Panc1 (cell line): ENCODE measurements around the gene ART5. TPM values are rescaled to one million over a fixed set of nuclear protein-coding genes. Genes with fewer than 3 reads are reported as not detected.

Experiments
- ATAC-seq: fragments of 200-7000 bp; cut with Tn5 transposase; 2 replicates; pipeline ENCODE4 v1.9.1; 2020; ENCODE audit warnings: mild to moderate bottlenecking, moderate library complexity
- BruUV-seq: library from RNA; stranded (reverse); fragments of 400-500 nt; replicated peaks from 2 replicates; lab custom pipeline; 2021; lab: Mats Ljungman, UMichigan
- CTCF ChIA-PET: fragments of 300-600 bp; sonication (Branson Sonifier 250); formaldehyde crosslinking; loops from one replicate; lab custom pipeline; 2022; ENCODE audit warnings: antibody characterized with exemption; lab: Charles Lee
- POLR2A ChIA-PET: fragments of 300-600 bp; sonication (Branson Sonifier 250); formaldehyde crosslinking; loops from one replicate; lab custom pipeline; 2022; ENCODE audit warnings: antibody characterized with exemption; lab: Charles Lee
- DNase-seq: peaks from one replicate; pipeline ENCODE4 v3.0.0-alpha.2; 2010; ENCODE audit warnings: low read depth, low spot score
- H3K27ac ChIP-seq: 2 replicates; pipeline ENCODE4 v1.5.1; 2011; ENCODE audit warnings: mild to moderate bottlenecking, low read length, inconsistent platforms
- H3K27me3 ChIP-seq: fragments of 200-500 bp; sonication (Bioruptor generic); 2 replicates; pipeline ENCODE4 v1.6.0; 2014; ENCODE audit warnings: low read length, inconsistent platforms; ENCODE audit not compliant: control insufficient read depth, insufficient read depth
- H3K36me3 ChIP-seq: fragments of 200-500 bp; sonication (Bioruptor generic); 2 replicates; pipeline ENCODE4 v1.5.1; 2014; ENCODE audit warnings: inconsistent platforms, mild to moderate bottlenecking, low read length, moderate library complexity; ENCODE audit not compliant: control insufficient read depth, insufficient read depth
- H3K4me1 ChIP-seq: 2 replicates; pipeline ENCODE4 v1.5.1; 2011; ENCODE audit warnings: inconsistent platforms, mild to moderate bottlenecking, low read length, moderate library complexity; ENCODE audit not compliant: control insufficient read depth, insufficient read depth
- H3K4me3 ChIP-seq, 2 experiments: 2 replicates each; pipeline ENCODE4 v1.5.1; 2011 to 2012; ENCODE audit warnings: low read depth in 2 of 2, low read length in 2 of 2, mild to moderate bottlenecking in 2 of 2, inconsistent platforms in 1 of 2, moderate library complexity in 1 of 2
- H3K9me3 ChIP-seq: fragments of 200-500 bp; sonication (Bioruptor generic); 2 replicates; pipeline ENCODE4 v1.5.1; 2014; ENCODE audit warnings: low read depth, mild to moderate bottlenecking, inconsistent platforms, low read length, moderate library complexity; ENCODE audit not compliant: control insufficient read depth, insufficient read depth
- POLR2AphosphoS5 ChIP-seq: IDR thresholded peaks from 2 replicates; pipeline ENCODE4 v1.6.1; 2012; ENCODE audit warnings: mild to moderate bottlenecking, low read depth, low read length, moderate library complexity
- REST ChIP-seq, 2 experiments: IDR thresholded peaks; 2 replicates each; pipeline ENCODE4 v1.6.1; 2011 to 2012; ENCODE audit warnings: low read depth in 2 of 2, control low read depth in 1 of 2, low read length in 1 of 2, mild to moderate bottlenecking in 1 of 2, moderate library complexity in 1 of 2; ENCODE audit not compliant: insufficient read depth in 1 of 2
- SIN3A ChIP-seq: IDR thresholded peaks from 2 replicates; pipeline ENCODE4 v1.6.1; 2012; ENCODE audit warnings: low read depth, mild to moderate bottlenecking, low read length, moderate library complexity, borderline replicate concordance; ENCODE audit not compliant: insufficient read depth
- TCF7L2 ChIP-seq: IDR thresholded peaks from 2 replicates; pipeline ENCODE4 v1.6.1; 2011; ENCODE audit warnings: mild to moderate bottlenecking, low read depth, low read length, inconsistent platforms
- in situ Hi-C: cut with HindIII; loops from 2 replicates; pipeline ENCODE4 v1.10.0; 2016; ENCODE audit warnings: low sequenced_read_pairs, low pct_unique_long_range_greater_than_20kb
- intact Hi-C: fragments of 100-400 bp; cut with micrococcal nuclease; formaldehyde crosslinking; loops from one replicate; pipeline ENCODE4 v1.10.0; 2022; ENCODE audit not compliant: unreplicated experiment
- total RNA-seq: library from RNA; stranded (reverse); gene quantifications from one replicate; pipeline ENCODE4 v1.2.1, GENCODE V29; 2021; ENCODE audit not compliant: unreplicated experiment
- TF ChIP-seq, protein P1 (sequence below): fragments of 450-650 bp; IDR thresholded peaks from 2 replicates; pipeline ENCODE4 v1.5.1; 2017; ENCODE audit warnings: mild to moderate bottlenecking

The ART5 gene
- total RNA-seq, 1 experiment from 2014 or later, result 12.8 TPM

- intact Hi-C loops (no loop called here), in situ Hi-C loops (no loop called here)
- no peak overlapping the region for H3K27ac ChIP-seq
- DNase-seq (no peak), ATAC-seq (peak; percentile 8; the same call in 1 of the 2 replicates)
- no peaks in the 10 kb centered on the region for H3K27me3 ChIP-seq
- H3K9me3 ChIP-seq, result no peaks in the 10 kb centered on the region
- TF ChIP-seq TCF7L2, result no peak
- TF ChIP-seq REST (IDR thresholded peaks at IDR 0.05; ENCODE audit: insufficient read depth in 1 of 2, low read depth in 2 of 2, low read length in 1 of 2), result no peak
- TF ChIP-seq, protein P1, sequence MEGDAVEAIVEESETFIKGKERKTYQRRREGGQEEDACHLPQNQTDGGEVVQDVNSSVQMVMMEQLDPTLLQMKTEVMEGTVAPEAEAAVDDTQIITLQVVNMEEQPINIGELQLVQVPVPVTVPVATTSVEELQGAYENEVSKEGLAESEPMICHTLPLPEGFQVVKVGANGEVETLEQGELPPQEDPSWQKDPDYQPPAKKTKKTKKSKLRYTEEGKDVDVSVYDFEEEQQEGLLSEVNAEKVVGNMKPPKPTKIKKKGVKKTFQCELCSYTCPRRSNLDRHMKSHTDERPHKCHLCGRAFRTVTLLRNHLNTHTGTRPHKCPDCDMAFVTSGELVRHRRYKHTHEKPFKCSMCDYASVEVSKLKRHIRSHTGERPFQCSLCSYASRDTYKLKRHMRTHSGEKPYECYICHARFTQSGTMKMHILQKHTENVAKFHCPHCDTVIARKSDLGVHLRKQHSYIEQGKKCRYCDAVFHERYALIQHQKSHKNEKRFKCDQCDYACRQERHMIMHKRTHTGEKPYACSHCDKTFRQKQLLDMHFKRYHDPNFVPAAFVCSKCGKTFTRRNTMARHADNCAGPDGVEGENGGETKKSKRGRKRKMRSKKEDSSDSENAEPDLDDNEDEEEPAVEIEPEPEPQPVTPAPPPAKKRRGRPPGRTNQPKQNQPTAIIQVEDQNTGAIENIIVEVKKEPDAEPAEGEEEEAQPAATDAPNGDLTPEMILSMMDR, result no peak
- no peak for TF ChIP-seq SIN3A
- TF ChIP-seq POLR2AphosphoS5, result no peak
- no peaks in the 10 kb centered on the region for H3K4me1 ChIP-seq
- POLR2A ChIA-PET, result no interaction called here
- no TSS peak for BruUV-seq
- peaks cover 3% of the 10 kb centered on the region; the same call in 1 of the 2 replicates for H3K36me3 ChIP-seq
- no peak overlapping the region for H3K4me3 ChIP-seq
- CTCF ChIA-PET, result interaction anchor here (0.7 to 0.9 kb wide), 2 partner anchors 36 to 409 kb away, joined by 3 to 4 read pairs; no protein-coding TSS in a partner anchor
Measured at GRCh38 chr11:3664032-3664630, 22.3 kb upstream of the ART5 start.

DNA sequence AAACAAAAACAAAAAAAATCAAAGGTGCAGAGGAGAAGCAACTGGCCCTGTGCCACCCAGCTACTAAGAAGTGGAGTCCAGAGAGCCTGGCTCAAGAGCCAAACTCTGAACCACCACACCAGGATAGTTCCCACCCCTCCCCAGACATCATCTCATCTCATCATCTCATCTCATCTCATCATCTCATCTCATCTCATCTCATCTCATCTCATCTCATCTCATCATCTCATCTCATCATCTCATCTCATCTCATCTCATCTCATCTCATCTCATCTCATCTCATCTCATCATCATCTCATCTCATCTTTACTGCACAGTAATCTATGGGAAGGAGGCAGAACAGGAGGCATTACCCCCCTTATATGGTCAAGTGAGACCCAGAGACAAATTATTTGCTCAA is 21.1 kb upstream of the ART5 start:
- Histone ChIP-seq H3K4me3 (no peak overlapping the region), H3K4me1 (no peaks in the 10 kb centered on the region), H3K36me3 (peaks cover 3% of the 10 kb centered on the region; the same call in 1 of the 2 replicates), H3K27me3 (no peaks in the 10 kb centered on the region), H3K9me3 (no peaks in the 10 kb centered on the region), H3K27ac (no peak overlapping the region)
- POLR2A ChIA-PET, result no interaction called here
- DNase-seq (no peak), ATAC-seq (no peak)
- in situ Hi-C loops, result no loop called here
- intact Hi-C loops, result no loop called here
- TF ChIP-seq POLR2AphosphoS5, result peak; percentile 12; the same call in 1 of the 2 replicates
- TF ChIP-seq, protein P1, result no peak
- TF ChIP-seq SIN3A, result no peak
- no peak for TF ChIP-seq REST (IDR thresholded peaks at IDR 0.05; ENCODE audit: insufficient read depth in 1 of 2, low read depth in 2 of 2, low read length in 1 of 2)
- CTCF ChIA-PET, result no interaction called here
- BruUV-seq, result no TSS peak
